ENCODE data around the gene ZKSCAN8.

The ZKSCAN8 gene

GRCh38 chr6:28140616-28141015, 1.1 kb upstream of the ZKSCAN8 start:
- peaks cover 60% of the 10 kb centered on the region for H3K79me2 ChIP-seq (ENCODE audit: control insufficient read depth, low read length)
- H3K4me2 ChIP-seq (ENCODE audit: low read length) = no peak overlapping the region
- H3K9me2 ChIP-seq (replicated peaks; ENCODE audit: control insufficient read depth, low read length) = no peaks in the 10 kb centered on the region
- no peak overlapping the region for H3K4me3 ChIP-seq (ENCODE audit: low read length)
- H3K36me3 ChIP-seq (ENCODE audit: control insufficient read depth, low read length) = peaks cover 28% of the 10 kb centered on the region
- peaks cover 43% of the 10 kb centered on the region for H3K4me1 ChIP-seq (ENCODE audit: control insufficient read depth, low read length)
- no peaks in the 10 kb centered on the region for H3K27me3 ChIP-seq (ENCODE audit: control insufficient read depth, low read length)
- TF ChIP-seq, protein P1, sequence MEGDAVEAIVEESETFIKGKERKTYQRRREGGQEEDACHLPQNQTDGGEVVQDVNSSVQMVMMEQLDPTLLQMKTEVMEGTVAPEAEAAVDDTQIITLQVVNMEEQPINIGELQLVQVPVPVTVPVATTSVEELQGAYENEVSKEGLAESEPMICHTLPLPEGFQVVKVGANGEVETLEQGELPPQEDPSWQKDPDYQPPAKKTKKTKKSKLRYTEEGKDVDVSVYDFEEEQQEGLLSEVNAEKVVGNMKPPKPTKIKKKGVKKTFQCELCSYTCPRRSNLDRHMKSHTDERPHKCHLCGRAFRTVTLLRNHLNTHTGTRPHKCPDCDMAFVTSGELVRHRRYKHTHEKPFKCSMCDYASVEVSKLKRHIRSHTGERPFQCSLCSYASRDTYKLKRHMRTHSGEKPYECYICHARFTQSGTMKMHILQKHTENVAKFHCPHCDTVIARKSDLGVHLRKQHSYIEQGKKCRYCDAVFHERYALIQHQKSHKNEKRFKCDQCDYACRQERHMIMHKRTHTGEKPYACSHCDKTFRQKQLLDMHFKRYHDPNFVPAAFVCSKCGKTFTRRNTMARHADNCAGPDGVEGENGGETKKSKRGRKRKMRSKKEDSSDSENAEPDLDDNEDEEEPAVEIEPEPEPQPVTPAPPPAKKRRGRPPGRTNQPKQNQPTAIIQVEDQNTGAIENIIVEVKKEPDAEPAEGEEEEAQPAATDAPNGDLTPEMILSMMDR (IDR thresholded peaks at IDR 0.05; ENCODE audit: low read depth, low read length, poor library complexity, severe bottlenecking) = no peak
- TF ChIP-seq EZH2phosphoT487 (IDR thresholded peaks at IDR 0.05; ENCODE audit: borderline replicate concordance, low read length) = no peak
- no peak overlapping the region for H3K27ac ChIP-seq (ENCODE audit: low read depth, low read length)
- peaks cover 15% of the 10 kb centered on the region for H3F3A ChIP-seq (ENCODE audit: control insufficient read depth, insufficient read depth)
- H3K9me3 ChIP-seq (ENCODE audit: control insufficient read depth, insufficient read depth, low read length) = no peaks in the 10 kb centered on the region
- H4K20me1 ChIP-seq (ENCODE audit: control insufficient read depth, insufficient read depth, low read depth, low read length) = no peaks in the 10 kb centered on the region

GRCh38 chr6:28142446-28142845, 763 bp downstream of the ZKSCAN8 start:
- Histone ChIP-seq H3F3A (ENCODE audit: control insufficient read depth, insufficient read depth) (peaks cover 15% of the 10 kb centered on the region), H3K27me3 (ENCODE audit: control insufficient read depth, low read length) (no peaks in the 10 kb centered on the region), H3K79me2 (ENCODE audit: control insufficient read depth, low read length) (peaks cover 48% of the 10 kb centered on the region), H3K9me2 (replicated peaks; ENCODE audit: control insufficient read depth, low read length) (no peaks in the 10 kb centered on the region), H3K4me2 (ENCODE audit: low read length) (peak overlapping the region; percentile 96), H3K4me3 (ENCODE audit: low read length) (peak overlapping the region; percentile 92), H3K36me3 (ENCODE audit: control insufficient read depth, low read length) (peaks cover 33% of the 10 kb centered on the region), H3K4me1 (ENCODE audit: control insufficient read depth, low read length) (peaks cover 38% of the 10 kb centered on the region), H4K20me1 (ENCODE audit: control insufficient read depth, insufficient read depth, low read depth, low read length) (no peaks in the 10 kb centered on the region), H3K9me3 (ENCODE audit: control insufficient read depth, insufficient read depth, low read length) (no peaks in the 10 kb centered on the region), H3K27ac (ENCODE audit: low read depth, low read length) (0 out of 2 replicates have a peak overlapping the region, but pooled peaks have one; percentile 21)
- TF ChIP-seq, protein P1 (IDR thresholded peaks at IDR 0.05; ENCODE audit: low read depth, low read length, poor library complexity, severe bottlenecking) = no peak
- no peak for TF ChIP-seq EZH2phosphoT487 (IDR thresholded peaks at IDR 0.05; ENCODE audit: borderline replicate concordance, low read length)

- Histone ChIP-seq H3K27me3 (ENCODE audit: control insufficient read depth, low read length) (no peaks in the 10 kb centered on the region), H3K9me2 (replicated peaks; ENCODE audit: control insufficient read depth, low read length) (no peaks in the 10 kb centered on the region), H3K4me2 (ENCODE audit: low read length) (no peak overlapping the region), H4K20me1 (ENCODE audit: control insufficient read depth, insufficient read depth, low read depth, low read length) (no peaks in the 10 kb centered on the region), H3K36me3 (ENCODE audit: control insufficient read depth, low read length) (peaks cover 59% of the 10 kb centered on the region), H3K27ac (ENCODE audit: low read depth, low read length) (no peak overlapping the region), H3K4me1 (ENCODE audit: control insufficient read depth, low read length) (peaks cover 26% of the 10 kb centered on the region), H3K9me3 (ENCODE audit: control insufficient read depth, insufficient read depth, low read length) (no peaks in the 10 kb centered on the region), H3K79me2 (ENCODE audit: control insufficient read depth, low read length) (peaks cover 45% of the 10 kb centered on the region), H3F3A (ENCODE audit: control insufficient read depth, insufficient read depth) (no peaks in the 10 kb centered on the region), H3K4me3 (ENCODE audit: low read length) (no peak overlapping the region)
- no peak for TF ChIP-seq EZH2phosphoT487 (IDR thresholded peaks at IDR 0.05; ENCODE audit: borderline replicate concordance, low read length)
- TF ChIP-seq, protein P1 (IDR thresholded peaks at IDR 0.05; ENCODE audit: low read depth, low read length, poor library complexity, severe bottlenecking) = no peak
These were observed 3.5 kb downstream of the ZKSCAN8 start for GRCh38 chr6:28145231-28145630.

All from DOHH2 (cell line).